ENCODE results near the gene PARVB.

PARVB gene

DNA sequence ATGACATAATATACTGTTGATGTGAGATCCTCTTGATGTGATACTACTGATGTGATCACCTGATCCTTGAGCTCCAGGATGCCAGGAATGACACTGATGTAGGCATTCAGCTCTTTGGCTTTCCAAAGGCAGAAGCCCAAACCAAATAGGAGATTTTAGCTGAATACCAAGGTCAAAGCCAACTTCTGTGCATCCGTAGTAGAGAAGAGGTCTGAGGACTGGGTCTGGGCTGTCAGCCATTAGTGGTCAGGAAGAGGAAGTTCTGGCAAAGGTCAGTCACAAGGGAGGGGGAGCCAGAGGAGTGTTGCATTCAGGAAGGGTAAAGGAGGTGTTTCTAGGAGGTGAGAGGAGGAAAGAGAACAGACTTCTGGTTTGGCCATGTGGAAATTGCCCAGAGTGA, 103.3 kb downstream of the PARVB start:
- H3K9me3 ChIP-seq (ENCODE audit: control insufficient read depth in 5 of 5, low read length in 5 of 5) = peaks cover 0 to 14% (median 13%) of the 10 kb centered on the region in 5 donors
- peaks cover 0 to 18% (median 8%) of the 10 kb centered on the region in 5 donors for H3K4me1 ChIP-seq (ENCODE audit: control insufficient read depth in 5 of 5, insufficient read depth in 5 of 5, low read length in 5 of 5)
- no peak overlapping the region for H3K27ac ChIP-seq (ENCODE audit: low read depth, low read length)
- peaks cover 0 to 46% (median 13%) of the 10 kb centered on the region in 5 donors for H3K36me3 ChIP-seq (ENCODE audit: control insufficient read depth in 5 of 5, insufficient read depth in 5 of 5, low read length in 5 of 5)
- H3K4me3 ChIP-seq (ENCODE audit: low read depth in 1 of 5, low read length in 5 of 5) = no peak overlapping the region
- H3K27me3 ChIP-seq (ENCODE audit: control insufficient read depth in 5 of 5, insufficient read depth in 4 of 5, low read length in 5 of 5) = no peaks in the 10 kb centered on the region
- no peak overlapping the region for H3K9ac ChIP-seq (ENCODE audit: low read length in 5 of 5)

DNA sequence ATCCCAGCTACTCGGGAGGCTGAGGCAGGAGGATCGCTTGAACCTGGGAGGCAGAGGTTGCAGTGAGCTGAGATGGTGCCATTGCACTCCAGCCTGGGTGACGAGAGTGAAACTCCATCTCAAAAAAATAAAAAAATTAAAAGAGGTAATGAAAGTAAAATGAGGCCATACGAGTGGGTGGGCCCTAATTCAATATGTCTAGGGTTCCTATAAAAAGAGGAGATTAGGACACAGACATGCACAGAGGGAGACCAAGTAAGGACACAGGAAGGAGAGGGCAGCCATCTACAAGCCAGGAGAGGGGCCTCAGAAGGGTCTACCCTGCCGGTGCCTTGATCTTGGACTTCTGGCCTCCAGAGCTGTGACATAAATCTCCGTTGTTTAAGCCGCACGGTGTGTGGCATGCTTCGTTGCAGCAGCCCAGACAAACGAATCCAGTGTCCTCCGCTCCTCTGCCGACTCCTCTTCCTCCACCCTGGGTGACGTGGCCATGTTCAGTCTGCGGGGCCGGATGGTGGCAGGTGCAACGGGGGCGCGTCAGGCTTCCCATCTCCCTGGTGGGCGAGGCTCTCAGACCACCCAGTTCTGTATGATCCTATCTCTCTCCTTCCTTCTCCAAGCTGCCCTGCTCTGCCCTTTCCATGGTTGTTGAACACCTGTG, 105.0 kb downstream of the PARVB start:
- Histone ChIP-seq H3K9me3 (ENCODE audit: control insufficient read depth in 5 of 5, low read length in 5 of 5) (peaks cover 0 to 14% (median 13%) of the 10 kb centered on the region in 5 donors), H3K27me3 (ENCODE audit: control insufficient read depth in 5 of 5, insufficient read depth in 4 of 5, low read length in 5 of 5) (no peaks in the 10 kb centered on the region)

DNA sequence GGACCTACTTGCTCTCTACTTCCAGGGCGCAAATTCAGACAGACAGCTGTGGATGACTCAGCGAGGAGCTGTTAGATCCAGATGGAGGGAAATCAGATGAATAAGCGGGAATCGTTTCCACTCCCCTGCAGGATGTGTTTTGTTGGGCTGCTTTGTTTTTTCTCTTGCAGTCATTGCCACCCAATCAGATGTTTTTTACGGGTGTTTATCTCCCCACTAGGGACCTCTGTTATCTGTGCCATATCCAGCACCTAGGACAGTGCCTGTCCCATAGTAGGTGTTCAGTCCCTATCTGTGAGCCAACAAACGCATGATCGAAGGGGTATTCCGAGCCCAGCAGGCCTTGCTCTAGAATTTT, 105.5 kb downstream of the PARVB start:
- H3K27me3 ChIP-seq (ENCODE audit: control insufficient read depth in 5 of 5, insufficient read depth in 4 of 5, low read length in 5 of 5) = no peaks in the 10 kb centered on the region
- no peak overlapping the region for H3K9ac ChIP-seq (ENCODE audit: low read length in 5 of 5)
- H3K4me3 ChIP-seq (ENCODE audit: low read depth in 1 of 5, low read length in 5 of 5) = no peak overlapping the region
- peaks cover 0 to 14% (median 13%) of the 10 kb centered on the region in 5 donors for H3K9me3 ChIP-seq (ENCODE audit: control insufficient read depth in 5 of 5, low read length in 5 of 5)
- no peak overlapping the region for H3K27ac ChIP-seq (ENCODE audit: low read depth, low read length)
- peaks cover 0 to 31% (median 8%) of the 10 kb centered on the region in 5 donors for H3K4me1 ChIP-seq (ENCODE audit: control insufficient read depth in 5 of 5, insufficient read depth in 5 of 5, low read length in 5 of 5)
- H3K36me3 ChIP-seq (ENCODE audit: control insufficient read depth in 5 of 5, insufficient read depth in 5 of 5, low read length in 5 of 5) = peaks cover 0 to 55% (median 34%) of the 10 kb centered on the region in 5 donors

More for the DNA sequence above, 105.0 kb downstream of the PARVB start:
- Histone ChIP-seq H3K4me1 (ENCODE audit: control insufficient read depth in 5 of 5, insufficient read depth in 5 of 5, low read length in 5 of 5) (peaks cover 0 to 26% (median 8%) of the 10 kb centered on the region in 5 donors), H3K9ac (ENCODE audit: low read length in 5 of 5) (no peak overlapping the region), H3K27ac (ENCODE audit: low read depth, low read length) (no peak overlapping the region), H3K36me3 (ENCODE audit: control insufficient read depth in 5 of 5, insufficient read depth in 5 of 5, low read length in 5 of 5) (peaks cover 0 to 50% (median 29%) of the 10 kb centered on the region in 5 donors), H3K4me3 (ENCODE audit: low read depth in 1 of 5, low read length in 5 of 5) (no peak overlapping the region)

DNA sequence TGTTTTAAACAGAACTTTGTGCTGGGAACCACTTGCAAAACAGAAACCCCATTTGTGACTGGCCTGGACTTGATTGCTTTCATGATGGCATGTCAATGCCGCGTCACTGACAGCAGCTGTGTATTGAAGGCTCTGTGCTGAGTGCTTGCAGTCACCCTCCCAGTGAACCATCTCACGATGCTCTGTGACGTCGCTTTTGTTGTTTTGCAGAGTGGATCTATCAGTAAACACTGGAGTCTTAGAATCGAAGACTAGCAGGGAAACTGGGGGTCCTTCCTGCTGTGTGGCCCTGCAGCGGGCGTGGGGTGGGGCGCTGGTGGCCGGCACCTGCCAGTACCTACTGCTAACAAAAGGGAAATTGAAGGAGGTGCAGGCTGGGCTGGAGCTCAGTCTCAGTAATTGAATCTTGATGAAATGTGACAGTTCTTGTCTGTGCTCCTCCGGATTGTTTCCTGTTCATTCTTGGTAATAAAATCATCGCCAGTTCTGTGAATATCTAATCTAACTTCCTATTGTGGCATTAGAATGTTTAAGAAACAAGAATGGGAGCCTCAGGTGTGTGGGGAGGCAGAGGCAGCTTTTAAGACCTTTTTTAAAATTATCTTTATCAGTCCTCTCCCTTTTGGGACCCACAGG, 106.1 kb downstream of the PARVB start:
- H3K36me3 ChIP-seq (ENCODE audit: control insufficient read depth in 5 of 5, insufficient read depth in 5 of 5, low read length in 5 of 5) = peaks cover 0 to 60% (median 38%) of the 10 kb centered on the region in 5 donors
- H3K9me3 ChIP-seq (ENCODE audit: control insufficient read depth in 5 of 5, low read length in 5 of 5) = peaks cover 0 to 14% (median 13%) of the 10 kb centered on the region in 5 donors
- H3K27ac ChIP-seq (ENCODE audit: low read depth, low read length) = no peak overlapping the region

DNA sequence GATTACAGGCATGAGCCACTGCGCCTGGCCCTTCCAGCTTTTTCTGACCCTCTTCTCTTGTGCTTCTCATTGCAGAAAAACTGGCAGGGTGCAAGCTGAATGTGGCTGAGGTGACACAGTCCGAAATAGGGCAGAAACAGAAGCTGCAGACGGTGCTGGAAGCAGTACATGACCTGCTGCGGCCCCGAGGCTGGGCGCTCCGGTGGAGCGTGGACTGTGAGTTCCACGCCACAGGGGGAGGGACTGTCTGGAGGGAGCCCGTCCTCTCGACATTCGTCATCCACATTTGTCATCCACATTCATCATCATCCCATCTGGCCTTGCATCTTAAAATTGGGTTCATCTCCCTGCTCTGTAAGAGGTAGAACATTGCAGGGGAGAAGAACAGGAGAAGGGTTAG, 107.3 kb downstream of the PARVB start:
- H3K4me1 ChIP-seq (ENCODE audit: control insufficient read depth in 5 of 5, insufficient read depth in 5 of 5, low read length in 5 of 5) = peaks cover 0 to 33% (median 8%) of the 10 kb centered on the region in 5 donors
- no peaks in the 10 kb centered on the region for H3K27me3 ChIP-seq (ENCODE audit: control insufficient read depth in 5 of 5, insufficient read depth in 4 of 5, low read length in 5 of 5)
- H3K9ac ChIP-seq (ENCODE audit: low read length in 5 of 5) = no peak overlapping the region
- H3K4me3 ChIP-seq (ENCODE audit: low read depth in 1 of 5, low read length in 5 of 5) = no peak overlapping the region
- peaks cover 0 to 65% (median 48%) of the 10 kb centered on the region in 5 donors for H3K36me3 ChIP-seq (ENCODE audit: control insufficient read depth in 5 of 5, insufficient read depth in 5 of 5, low read length in 5 of 5)
- H3K9me3 ChIP-seq (ENCODE audit: control insufficient read depth in 5 of 5, low read length in 5 of 5) = peaks cover 0 to 7% (median 6%) of the 10 kb centered on the region in 5 donors
- H3K27ac ChIP-seq (ENCODE audit: low read depth, low read length) = no peak overlapping the region

More for the DNA sequence above, 106.1 kb downstream of the PARVB start:
- Histone ChIP-seq H3K4me3 (ENCODE audit: low read depth in 1 of 5, low read length in 5 of 5) (no peak overlapping the region), H3K9ac (ENCODE audit: low read length in 5 of 5) (no peak overlapping the region), H3K4me1 (ENCODE audit: control insufficient read depth in 5 of 5, insufficient read depth in 5 of 5, low read length in 5 of 5) (peaks cover 0 to 33% (median 8%) of the 10 kb centered on the region in 5 donors), H3K27me3 (ENCODE audit: control insufficient read depth in 5 of 5, insufficient read depth in 4 of 5, low read length in 5 of 5) (no peaks in the 10 kb centered on the region)

DNA sequence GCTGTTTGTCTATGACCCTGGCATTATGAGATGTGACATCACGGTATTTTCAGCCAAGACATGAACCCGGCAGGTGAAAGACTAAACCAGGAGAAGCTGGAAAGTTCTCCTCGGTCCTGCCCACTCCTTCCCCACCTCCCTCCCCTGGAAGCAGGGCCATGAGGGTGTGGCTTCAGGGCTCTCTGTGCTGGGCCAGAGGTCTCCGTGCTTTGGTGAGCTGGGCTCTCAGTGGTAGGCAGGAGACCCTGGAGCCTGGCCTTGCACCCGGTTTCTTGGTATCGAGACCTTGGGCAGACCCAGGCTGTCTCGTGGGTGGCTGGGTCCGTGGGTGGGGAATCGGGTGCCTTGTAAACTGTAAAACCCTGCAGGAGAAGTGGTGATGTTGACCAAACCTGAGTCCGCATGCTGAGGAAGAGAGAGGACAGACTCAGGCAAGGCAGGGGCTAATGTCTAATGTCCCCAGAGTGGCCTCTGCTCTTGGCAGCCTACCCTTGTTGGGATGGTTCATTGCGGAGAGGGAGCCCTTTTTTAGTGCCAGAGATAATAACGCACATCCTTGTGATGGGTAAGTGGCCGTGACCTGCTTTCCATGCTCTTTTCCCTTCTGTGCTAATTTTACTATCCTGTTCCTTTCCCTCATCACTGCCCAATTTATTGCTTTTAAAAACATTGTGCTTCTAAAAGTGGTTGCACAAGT, 108.0 kb downstream of the PARVB start:
- peaks cover 0 to 8% (median 1%) of the 10 kb centered on the region in 5 donors for H3K9me3 ChIP-seq (ENCODE audit: control insufficient read depth in 5 of 5, low read length in 5 of 5)
- H3K9ac ChIP-seq (ENCODE audit: low read length in 5 of 5) = no peak overlapping the region
- H3K27me3 ChIP-seq (ENCODE audit: control insufficient read depth in 5 of 5, insufficient read depth in 4 of 5, low read length in 5 of 5) = no peaks in the 10 kb centered on the region
- peaks cover 5 to 67% (median 55%) of the 10 kb centered on the region in 5 donors for H3K36me3 ChIP-seq (ENCODE audit: control insufficient read depth in 5 of 5, insufficient read depth in 5 of 5, low read length in 5 of 5)
- H3K4me3 ChIP-seq (ENCODE audit: low read depth in 1 of 5, low read length in 5 of 5) = no peak overlapping the region
- H3K4me1 ChIP-seq (ENCODE audit: control insufficient read depth in 5 of 5, insufficient read depth in 5 of 5, low read length in 5 of 5) = peaks cover 0 to 31% (median 8%) of the 10 kb centered on the region in 5 donors
- H3K27ac ChIP-seq (ENCODE audit: low read depth, low read length) = no peak overlapping the region

DNA sequence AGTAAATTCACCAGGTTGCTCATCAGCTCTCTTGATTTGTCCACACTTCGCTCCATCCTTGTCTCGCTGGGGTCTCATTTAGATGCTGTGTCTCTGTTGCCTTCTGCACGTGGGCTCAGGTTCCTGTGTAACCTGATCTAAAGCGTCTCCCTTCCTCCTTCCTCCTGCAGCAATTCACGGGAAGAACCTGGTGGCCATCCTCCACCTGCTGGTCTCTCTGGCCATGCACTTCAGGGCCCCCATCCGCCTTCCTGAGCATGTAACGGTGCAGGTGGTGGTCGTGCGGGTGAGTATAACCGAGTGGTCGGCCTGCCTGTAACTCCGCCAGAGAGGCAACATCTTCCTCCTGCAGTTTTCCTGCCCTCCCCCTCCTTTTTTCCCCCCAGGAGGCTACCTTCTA, 108.6 kb downstream of the PARVB start:
- H3K27ac ChIP-seq (ENCODE audit: low read depth, low read length) = no peak overlapping the region
- peaks cover 0 to 14% (median 7%) of the 10 kb centered on the region in 5 donors for H3K9me3 ChIP-seq (ENCODE audit: control insufficient read depth in 5 of 5, low read length in 5 of 5)
- H3K4me3 ChIP-seq (ENCODE audit: low read depth in 1 of 5, low read length in 5 of 5) = no peak overlapping the region
- peaks cover 5 to 73% (median 61%) of the 10 kb centered on the region in 5 donors for H3K36me3 ChIP-seq (ENCODE audit: control insufficient read depth in 5 of 5, insufficient read depth in 5 of 5, low read length in 5 of 5)
- H3K4me1 ChIP-seq (ENCODE audit: control insufficient read depth in 5 of 5, insufficient read depth in 5 of 5, low read length in 5 of 5) = peaks cover 0 to 25% (median 3%) of the 10 kb centered on the region in 5 donors
- H3K27me3 ChIP-seq (ENCODE audit: control insufficient read depth in 5 of 5, insufficient read depth in 4 of 5, low read length in 5 of 5) = no peaks in the 10 kb centered on the region
- H3K9ac ChIP-seq (ENCODE audit: low read length in 5 of 5) = no peak overlapping the region

DNA sequence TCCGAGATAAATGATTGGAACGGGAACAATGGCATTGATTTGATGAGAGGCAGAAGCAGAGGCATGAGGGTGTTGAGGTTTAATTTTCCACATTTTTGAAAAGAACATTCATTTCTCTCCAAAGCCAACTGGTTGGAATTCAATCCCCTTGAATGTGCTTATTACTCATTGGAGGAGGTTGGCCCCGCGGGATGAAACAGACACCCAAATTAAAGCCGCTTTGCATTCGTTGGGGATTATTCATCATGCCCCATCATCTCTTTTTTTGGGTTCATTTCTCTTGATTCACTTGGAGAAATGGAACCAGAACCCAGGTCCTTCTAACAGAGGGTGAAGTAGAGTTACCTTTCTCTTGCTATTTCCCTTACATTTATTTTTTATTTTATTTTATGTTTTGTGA, 109.1 kb downstream of the PARVB start:
- Histone ChIP-seq H3K27me3 (ENCODE audit: control insufficient read depth in 5 of 5, insufficient read depth in 4 of 5, low read length in 5 of 5) (no peaks in the 10 kb centered on the region), H3K4me3 (ENCODE audit: low read depth in 1 of 5, low read length in 5 of 5) (no peak overlapping the region), H3K9me3 (ENCODE audit: control insufficient read depth in 5 of 5, low read length in 5 of 5) (peaks cover 0 to 16% (median 9%) of the 10 kb centered on the region in 5 donors), H3K9ac (ENCODE audit: low read length in 5 of 5) (no peak overlapping the region), H3K36me3 (ENCODE audit: control insufficient read depth in 5 of 5, insufficient read depth in 5 of 5, low read length in 5 of 5) (peaks cover 5 to 77% (median 65%) of the 10 kb centered on the region in 5 donors), H3K4me1 (ENCODE audit: control insufficient read depth in 5 of 5, insufficient read depth in 5 of 5, low read length in 5 of 5) (peaks cover 0 to 21% (median 0%) of the 10 kb centered on the region in 5 donors), H3K27ac (ENCODE audit: low read depth, low read length) (no peak overlapping the region)

DNA sequence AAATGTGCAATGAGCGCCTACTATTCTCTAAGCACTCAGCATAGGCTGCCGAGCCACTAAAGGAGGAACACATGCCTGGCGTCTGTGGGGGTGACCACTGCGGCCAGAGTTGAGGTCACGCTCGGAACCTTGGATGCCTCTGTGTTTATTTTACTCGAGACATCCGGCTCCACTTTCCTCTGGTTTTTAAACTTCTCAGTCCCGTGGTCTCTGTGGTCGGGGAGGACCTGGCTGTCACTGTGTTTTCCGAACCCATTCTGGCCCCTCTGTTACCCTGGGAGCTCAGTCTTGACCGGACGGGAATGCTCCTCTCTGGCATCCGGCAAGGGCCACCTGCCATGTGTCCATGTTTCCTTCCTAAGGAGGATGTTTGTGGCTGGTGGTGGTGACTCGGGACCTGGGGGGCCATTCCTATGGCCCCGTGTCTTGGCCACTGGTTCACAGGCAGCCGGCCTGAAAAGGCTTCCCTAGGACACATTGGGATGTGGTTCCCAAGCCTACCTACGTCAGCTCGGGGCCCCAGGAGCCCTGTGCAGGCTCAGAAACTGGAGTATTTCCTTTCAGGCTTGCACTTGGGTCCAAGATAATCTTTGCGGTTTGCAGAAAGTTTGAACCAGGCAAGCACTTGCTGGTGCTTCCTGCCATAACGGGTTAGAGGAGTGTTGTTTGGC, 109.9 kb downstream of the PARVB start:
- Histone ChIP-seq H3K4me1 (ENCODE audit: control insufficient read depth in 5 of 5, insufficient read depth in 5 of 5, low read length in 5 of 5) (peaks cover 0 to 20% (median 0%) of the 10 kb centered on the region in 5 donors), H3K9me3 (ENCODE audit: control insufficient read depth in 5 of 5, low read length in 5 of 5) (peaks cover 0 to 16% (median 9%) of the 10 kb centered on the region in 5 donors), H3K36me3 (ENCODE audit: control insufficient read depth in 5 of 5, insufficient read depth in 5 of 5, low read length in 5 of 5) (peaks cover 5 to 82% (median 73%) of the 10 kb centered on the region in 5 donors), H3K9ac (ENCODE audit: low read length in 5 of 5) (no peak overlapping the region), H3K27me3 (ENCODE audit: control insufficient read depth in 5 of 5, insufficient read depth in 4 of 5, low read length in 5 of 5) (no peaks in the 10 kb centered on the region), H3K4me3 (ENCODE audit: low read depth in 1 of 5, low read length in 5 of 5) (no peak overlapping the region), H3K27ac (ENCODE audit: low read depth, low read length) (no peak overlapping the region)
